ENCODE results near the gene ZWILCH. TPM values are rescaled to one million over a fixed set of nuclear protein-coding genes. Genes with fewer than 3 reads are reported as not detected.

ZWILCH gene
- total and polyA plus RNA-seq, 9 of the 15 experiments (the other 6 are each of a cell fraction or from before 2014, with no cell fraction given), result 32.8 to 94.2 (median 52.1) TPM

- TF ChIP-seq RB1 (IDR thresholded peaks at IDR 0.05; ENCODE audit: low read depth) (peak; percentile 91), TFAP4 (CRISPR knock-in tag; IDR thresholded peaks at IDR 0.05; ENCODE audit: borderline replicate concordance) (peak; percentile 96), MBD2 (IDR thresholded peaks at IDR 0.05; ENCODE audit: borderline replicate concordance, low read depth) (peak; percentile 83), REST (IDR thresholded peaks at IDR 0.05; ENCODE audit: borderline replicate concordance) (peak; percentile 56; the same call in 1 of the 2 replicates), REST (CRISPR knock-in tag; IDR thresholded peaks at IDR 0.05; ENCODE audit: low read depth) (no peak; the same call in 1 of the 2 replicates), BHLHE40 (IDR thresholded peaks at IDR 0.05; ENCODE audit: low read length) (peak; percentile 40; the same call in 1 of the 2 replicates), ZNF184 (CRISPR knock-in tag; IDR thresholded peaks at IDR 0.05) (no peak), RAD21 (CRISPR knock-in tag; conservative IDR thresholded peaks at IDR 0.05 in 1 of 2, IDR thresholded peaks at IDR 0.05 in 1 of 2) (peak; percentile 53 to 70), CBX8 (IDR thresholded peaks at IDR 0.05; ENCODE audit: borderline replicate concordance, extremely low read depth, low read depth, low read length, poor library complexity, severe bottlenecking) (no peak), CTBP1 (IDR thresholded peaks at IDR 0.05; ENCODE audit: borderline replicate concordance) (peak; percentile 82), ZMIZ1 (IDR thresholded peaks at IDR 0.05; ENCODE audit: low read depth in 2 of 2, low read length in 2 of 2) (no peak)
Measured at GRCh38 chr15:66497502-66498455, 7.3 kb upstream of the ZWILCH start, which contains the start of gene SNAPC5 (continued).
